HepG2 (cell line): ENCODE data around the gene OR7G3. TPM values are rescaled to one million over a fixed set of nuclear protein-coding genes. Genes with fewer than 3 reads are reported as not detected.

Experiments used
- ATAC-seq: fragments of 200-7000 bp; cut with Tn5 transposase; 3 replicates; pipeline ENCODE4 v1.9.1; 2020; ENCODE audit warnings: mild to moderate bottlenecking, moderate library complexity
- BruUV-seq: library from RNA; stranded (reverse); fragments of 400-500 nt; replicated peaks from 2 replicates; lab custom pipeline; 2021; lab: Mats Ljungman, UMichigan
- CTCF ChIA-PET: fragments of 300-600 bp; formaldehyde crosslinking; extraction: SDS; loops from one replicate; lab custom pipeline; 2021; ENCODE audit warnings: low total read pairs, inconsistent platforms, low intra/inter-chr PET ratio; lab: Yijun Ruan, JAX
- POLR2A ChIA-PET: fragments of 350-600 bp; sonication (Branson Sonifier 250); formaldehyde crosslinking; loops from one replicate; lab custom pipeline; 2020; ENCODE audit warnings: antibody characterized with exemption, inconsistent platforms; lab: Yijun Ruan, JAX
- DNase-seq: peaks from one replicate; pipeline ENCODE4 v3.0.0-alpha.2; 2015; ENCODE audit warnings: low spot score
- FAIRE-seq: peaks from 3 replicates; lab custom pipeline; 2011; peaks lifted over from hg19 to GRCh38; lab: Jason Lieb, UNC
- H2AFZ ChIP-seq: one replicate; pipeline ENCODE4 v1.6.1; 2011; ENCODE audit warnings: low read length, inconsistent platforms
- H3K27ac ChIP-seq: fragments of 300-600 bp; 3 replicates; pipeline ENCODE4 v1.8.0; 2011; ENCODE audit warnings: mixed run types, mild to moderate bottlenecking, mixed read lengths, low read length, inconsistent platforms; ENCODE audit not compliant: insufficient read depth; ENCODE audit errors: extremely low read length
- H3K27me3 ChIP-seq, 2 experiments: fragments of 200-600 bp in 1 of 2; 2 replicates in 1 of 2; 3 replicates in 1 of 2; pipeline versions ENCODE4 v1.6.0 to v1.8.0; 2011; ENCODE audit warnings: low read length in 2 of 2, mild to moderate bottlenecking in 2 of 2, moderate library complexity in 2 of 2, inconsistent platforms in 1 of 2; ENCODE audit not compliant: insufficient read depth in 2 of 2, control insufficient read depth in 1 of 2
- H3K36me3 ChIP-seq, 2 experiments: fragments of 200-600 bp in 1 of 2; replicated peaks in 1 of 2; 2 replicates in 1 of 2; 3 replicates in 1 of 2; pipeline versions ENCODE4 v1.5.1 to v1.8.0; 2011; ENCODE audit warnings: low read length in 2 of 2, inconsistent platforms in 1 of 2; ENCODE audit not compliant: insufficient read depth in 2 of 2, control insufficient read depth in 1 of 2
- H3K4me1 ChIP-seq: 2 replicates; pipeline ENCODE4 v1.5.1; 2012; ENCODE audit warnings: low read length, inconsistent platforms; ENCODE audit not compliant: insufficient read depth
- H3K4me2 ChIP-seq: 2 replicates; pipeline ENCODE4 v1.6.0; 2011; ENCODE audit warnings: low read depth, low read length, inconsistent platforms
- H3K4me3 ChIP-seq, 3 experiments: fragments of 200-600 bp in 1 of 3; sonication (generic), shearing (Covaris generic) in 1 of 3; replicated peaks in 1 of 3; 2 replicates each; pipeline ENCODE4 v1.5.1; 2011 to 2016; ENCODE audit warnings: low read length in 3 of 3, inconsistent platforms in 2 of 3, low read depth in 2 of 3, mild to moderate bottlenecking in 2 of 3, control low read depth in 1 of 3, mixed read lengths in 1 of 3; ENCODE audit not compliant: insufficient read depth in 1 of 3
- H3K79me2 ChIP-seq: one replicate; pipeline ENCODE4 v1.6.1; 2011; ENCODE audit warnings: low read length, inconsistent platforms; ENCODE audit not compliant: insufficient read depth
- H3K9ac ChIP-seq: 2 replicates; pipeline ENCODE4 v1.6.0; 2011; ENCODE audit warnings: mild to moderate bottlenecking, low read depth, low read length, inconsistent platforms; ENCODE audit not compliant: insufficient read depth
- H3K9me3 ChIP-seq: 2 replicates; pipeline ENCODE4 v1.5.1; 2012; ENCODE audit warnings: mild to moderate bottlenecking, low read length
- H4K20me1 ChIP-seq: 2 replicates; pipeline ENCODE4 v1.6.0; 2011; ENCODE audit warnings: inconsistent platforms, mild to moderate bottlenecking, low read length, moderate library complexity; ENCODE audit not compliant: insufficient read depth
- HDAC2 ChIP-seq: sonication (generic); formaldehyde crosslinking; IDR thresholded peaks from 2 replicates; pipeline ENCODE4 v1.4.0; 2020; ENCODE audit warnings: missing genetic modification reagents
- KAT2B ChIP-seq: fragments of 150-350 bp; IDR thresholded peaks from 2 replicates; pipeline ENCODE4 v1.6.1; 2014; ENCODE audit warnings: low read depth, low read length, borderline replicate concordance
- NFE2L1 ChIP-seq: sonication (generic); formaldehyde crosslinking; IDR thresholded peaks from 2 replicates; pipeline ENCODE4 v1.4.0; 2020; ENCODE audit warnings: missing genetic modification reagents, mild to moderate bottlenecking, borderline replicate concordance
- SALL2 ChIP-seq: sonication (generic); formaldehyde crosslinking; IDR thresholded peaks from 2 replicates; pipeline ENCODE4 v1.8.1; 2023; ENCODE audit warnings: mild to moderate bottlenecking, missing genetic modification reagents, inconsistent platforms
- STAT5B ChIP-seq: sonication (generic); formaldehyde crosslinking; IDR thresholded peaks from 2 replicates; pipeline ENCODE4 v1.4.0; 2020; ENCODE audit warnings: missing genetic modification reagents
- ZBTB1 ChIP-seq: sonication (generic); formaldehyde crosslinking; IDR thresholded peaks from 2 replicates; pipeline ENCODE4 v1.4.0; 2020; ENCODE audit warnings: missing genetic modification reagents, borderline replicate concordance
- ZKSCAN8 ChIP-seq: IDR thresholded peaks from 2 replicates; pipeline ENCODE4 v1.6.1; 2016; ENCODE audit warnings: borderline replicate concordance, missing genetic modification reagents, missing compliant biosample characterization
- ZNF350 ChIP-seq: sonication (generic); formaldehyde crosslinking; IDR thresholded peaks from 2 replicates; pipeline ENCODE4 v1.4.0; 2020; ENCODE audit warnings: mild to moderate bottlenecking, low read depth, missing genetic modification reagents, borderline replicate concordance
- ZNF562 ChIP-seq: sonication (generic); formaldehyde crosslinking; IDR thresholded peaks from 2 replicates; pipeline ENCODE4 v1.8.0; 2022; ENCODE audit warnings: missing genetic modification reagents, borderline replicate concordance
- ZNF652 ChIP-seq: IDR thresholded peaks from 2 replicates; pipeline ENCODE4 v1.6.1; 2016; ENCODE audit warnings: low read depth, borderline replicate concordance
- WGBS: methylation state at CpG from one replicate; pipeline ENCODE4 v1.1.6; 2017; ENCODE audit warnings: low lambda C conversion rate; 5-methylcytosine and 5-hydroxymethylcytosine counted together
- in situ Hi-C: cut with HindIII; loops from 2 replicates; pipeline ENCODE4 v1.10.0; 2017; ENCODE audit warnings: low pct_unique_long_range_greater_than_20kb; ENCODE audit not compliant: extremely low pct_ligation_motif_present
- intact Hi-C: fragments of 100-400 bp; cut with micrococcal nuclease; formaldehyde crosslinking; loops from one replicate; pipeline ENCODE4 v1.10.0; 2022; ENCODE audit not compliant: unreplicated experiment
- polyA plus RNA-seq, 8 experiments: library from polyadenylated mRNA; depleted of rRNA in 3 of 8; stranded (reverse) in 7 of 8; unstranded in 1 of 8; fragments of >200 nt; fragmentation: Illumina TruSeq in 4 of 8; extraction: Trizol in 4 of 8; gene quantifications; 2 replicates each; pipeline versions ENCODE4 v1.2.1 to v1.2.3, GENCODE V29; 2011 to 2016; ENCODE audit warnings: low read depth in 4 of 8, missing spikeins in 1 of 8, mixed read lengths in 1 of 8; ENCODE audit not compliant: insufficient read depth in 1 of 8
- total RNA-seq, 5 experiments: library from RNA; depleted of rRNA; stranded (reverse); fragments of >200 nt; fragmentation: Illumina TruSeq; extraction: Trizol; gene quantifications; 2 replicates each; pipeline ENCODE4 v1.2.3, GENCODE V29; 2016; ENCODE audit warnings: low read depth in 1 of 5
- TF ChIP-seq, protein P1 (sequence below): IDR thresholded peaks from 2 replicates; pipeline ENCODE4 v1.6.1; 2016
- TF ChIP-seq, protein P2 (sequence below): sonication (generic); formaldehyde crosslinking; IDR thresholded peaks from 2 replicates; pipeline ENCODE4 v1.8.1; 2023; ENCODE audit warnings: mild to moderate bottlenecking, missing genetic modification reagents
- TF ChIP-seq, protein P3 (sequence below): sonication (generic); formaldehyde crosslinking; IDR thresholded peaks from 2 replicates; pipeline ENCODE4 v1.4.0; 2020; ENCODE audit warnings: missing genetic modification reagents, borderline replicate concordance

OR7G3 gene
- total and polyA plus RNA-seq, 2 of the 13 experiments (the other 11 are each of a cell fraction or from before 2014, with no cell fraction given): not detected

DNA sequence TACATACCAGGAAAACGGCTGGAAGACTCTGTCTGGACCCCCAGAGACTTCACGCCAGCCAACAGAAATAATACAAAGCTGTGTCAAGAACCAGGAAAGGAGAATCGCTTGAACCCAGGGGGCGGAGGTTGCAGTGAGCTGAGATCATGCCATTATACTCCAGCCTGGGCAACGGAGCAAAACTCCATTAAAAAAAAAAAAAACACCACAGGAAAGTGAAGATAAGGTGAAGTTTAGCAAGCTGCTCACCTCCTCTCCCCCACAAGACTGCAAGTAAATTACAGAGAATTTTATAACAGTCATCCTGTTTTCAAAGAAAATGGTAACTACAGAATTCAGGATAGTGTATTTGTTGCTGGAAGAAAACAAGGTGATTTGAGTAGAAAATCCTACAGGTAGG is 10.2 kb downstream of the OR7G3 start (continued):
- no peak for TF ChIP-seq ZBTB1 (CRISPR knock-in tag)
- TF ChIP-seq KAT2B: no peak
- no peak for TF ChIP-seq ZKSCAN8
- TF ChIP-seq NFE2L1 (CRISPR knock-in tag): no peak
- no peak for TF ChIP-seq ZNF562
- TF ChIP-seq ZNF652: no peak

DNA sequence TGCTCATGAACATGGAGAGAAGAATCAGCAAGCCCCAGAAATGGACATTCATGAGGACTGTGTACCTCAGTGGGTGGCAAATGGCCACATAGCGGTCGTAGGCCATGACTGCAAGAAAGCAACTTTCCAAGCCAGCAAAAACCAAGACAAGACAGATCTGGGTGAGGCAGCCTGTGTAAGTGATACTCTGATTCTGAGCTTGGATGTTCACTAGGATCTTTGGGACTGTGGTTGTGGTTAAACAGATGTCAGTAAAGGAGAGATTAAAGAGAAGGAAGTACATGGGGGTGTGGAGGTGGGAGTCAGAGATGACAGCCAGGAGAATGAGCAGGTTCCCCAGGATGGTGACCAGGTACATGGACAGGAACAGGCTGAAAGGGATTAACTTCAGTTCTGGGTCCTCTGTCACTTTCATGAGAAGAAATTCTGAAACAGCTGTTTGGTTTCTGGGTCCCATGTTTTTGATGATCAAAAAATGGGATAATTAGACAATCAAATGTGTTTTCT is 11.4 kb downstream of the OR7G3 start, which contains the start of gene OR7G1:
TSS of gene OR7G1 (minus strand) at position 457 of the 507 bp plus-strand sequence. CDS start at position 457, 0 bp downstream.
- Histone ChIP-seq H3K4me2 (no peak within 1 kb of the TSS), H3K27me3 (no peaks in the 10 kb centered on the region), H3K4me3 (no peak within 1 kb of the TSS), H2AFZ (no peak within 1 kb of the TSS), H4K20me1 (no peaks in the 10 kb centered on the region), H3K79me2 (no peaks in the 10 kb centered on the region), H3K36me3 (no peaks in the 10 kb centered on the region), H3K4me1 (peaks cover 5% of the 10 kb centered on the region), H3K9me3 (no peaks in the 10 kb centered on the region), H3K9ac (no peak within 1 kb of the TSS), H3K27ac (no peak within 1 kb of the TSS)
- DNase-seq (no peak), FAIRE-seq (no peak), ATAC-seq (no peak)
- intact Hi-C loops: no loop called here
- ChIA-PET POLR2A (no interaction called here), CTCF (no interaction called here)
- BruUV-seq: no TSS peak
- TF ChIP-seq STAT5B (CRISPR knock-in tag) (no peak), ZNF350 (CRISPR knock-in tag) (no peak), HDAC2 (CRISPR knock-in tag) (no peak), SALL2 (CRISPR knock-in tag) (no peak)
- TF ChIP-seq, protein P1, sequence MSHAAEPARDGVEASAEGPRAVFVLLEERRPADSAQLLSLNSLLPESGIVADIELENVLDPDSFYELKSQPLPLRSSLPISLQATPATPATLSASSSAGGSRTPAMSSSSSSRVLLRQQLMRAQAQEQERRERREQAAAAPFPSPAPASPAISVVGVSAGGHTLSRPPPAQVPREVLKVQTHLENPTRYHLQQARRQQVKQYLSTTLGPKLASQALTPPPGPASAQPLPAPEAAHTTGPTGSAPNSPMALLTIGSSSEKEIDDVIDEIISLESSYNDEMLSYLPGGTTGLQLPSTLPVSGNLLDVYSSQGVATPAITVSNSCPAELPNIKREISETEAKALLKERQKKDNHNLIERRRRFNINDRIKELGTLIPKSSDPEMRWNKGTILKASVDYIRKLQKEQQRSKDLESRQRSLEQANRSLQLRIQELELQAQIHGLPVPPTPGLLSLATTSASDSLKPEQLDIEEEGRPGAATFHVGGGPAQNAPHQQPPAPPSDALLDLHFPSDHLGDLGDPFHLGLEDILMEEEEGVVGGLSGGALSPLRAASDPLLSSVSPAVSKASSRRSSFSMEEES: no peak
- TF ChIP-seq, protein P2, sequence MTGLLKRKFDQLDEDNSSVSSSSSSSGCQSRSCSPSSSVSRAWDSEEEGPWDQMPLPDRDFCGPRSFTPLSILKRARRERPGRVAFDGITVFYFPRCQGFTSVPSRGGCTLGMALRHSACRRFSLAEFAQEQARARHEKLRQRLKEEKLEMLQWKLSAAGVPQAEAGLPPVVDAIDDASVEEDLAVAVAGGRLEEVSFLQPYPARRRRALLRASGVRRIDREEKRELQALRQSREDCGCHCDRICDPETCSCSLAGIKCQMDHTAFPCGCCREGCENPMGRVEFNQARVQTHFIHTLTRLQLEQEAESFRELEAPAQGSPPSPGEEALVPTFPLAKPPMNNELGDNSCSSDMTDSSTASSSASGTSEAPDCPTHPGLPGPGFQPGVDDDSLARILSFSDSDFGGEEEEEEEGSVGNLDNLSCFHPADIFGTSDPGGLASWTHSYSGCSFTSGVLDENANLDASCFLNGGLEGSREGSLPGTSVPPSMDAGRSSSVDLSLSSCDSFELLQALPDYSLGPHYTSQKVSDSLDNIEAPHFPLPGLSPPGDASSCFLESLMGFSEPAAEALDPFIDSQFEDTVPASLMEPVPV: no peak
- TF ChIP-seq, protein P3, sequence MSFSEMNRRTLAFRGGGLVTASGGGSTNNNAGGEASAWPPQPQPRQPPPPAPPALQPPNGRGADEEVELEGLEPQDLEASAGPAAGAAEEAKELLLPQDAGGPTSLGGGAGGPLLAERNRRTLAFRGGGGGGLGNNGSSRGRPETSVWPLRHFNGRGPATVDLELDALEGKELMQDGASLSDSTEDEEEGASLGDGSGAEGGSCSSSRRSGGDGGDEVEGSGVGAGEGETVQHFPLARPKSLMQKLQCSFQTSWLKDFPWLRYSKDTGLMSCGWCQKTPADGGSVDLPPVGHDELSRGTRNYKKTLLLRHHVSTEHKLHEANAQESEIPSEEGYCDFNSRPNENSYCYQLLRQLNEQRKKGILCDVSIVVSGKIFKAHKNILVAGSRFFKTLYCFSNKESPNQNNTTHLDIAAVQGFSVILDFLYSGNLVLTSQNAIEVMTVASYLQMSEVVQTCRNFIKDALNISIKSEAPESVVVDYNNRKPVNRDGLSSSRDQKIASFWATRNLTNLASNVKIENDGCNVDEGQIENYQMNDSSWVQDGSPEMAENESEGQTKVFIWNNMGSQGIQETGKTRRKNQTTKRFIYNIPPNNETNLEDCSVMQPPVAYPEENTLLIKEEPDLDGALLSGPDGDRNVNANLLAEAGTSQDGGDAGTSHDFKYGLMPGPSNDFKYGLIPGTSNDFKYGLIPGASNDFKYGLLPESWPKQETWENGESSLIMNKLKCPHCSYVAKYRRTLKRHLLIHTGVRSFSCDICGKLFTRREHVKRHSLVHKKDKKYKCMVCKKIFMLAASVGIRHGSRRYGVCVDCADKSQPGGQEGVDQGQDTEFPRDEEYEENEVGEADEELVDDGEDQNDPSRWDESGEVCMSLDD (CRISPR knock-in tag): no peak
- WGBS: 79% methylated on average over 2 of the region's 2 CpGs
- in situ Hi-C loops: no loop called here
